Vagina (tissue), 2 donors: ENCODE measurements around the gene TNIP3. TPM values are rescaled to one million over a fixed set of nuclear protein-coding genes. Genes with fewer than 3 reads are reported as not detected.

Experiments used
- DNase-seq, 2 donors: peaks; one replicate each; pipeline ENCODE4 v3.0.0-alpha.2; 2017; ENCODE audit errors: extremely low spot score in 2 of 2
- H3K27ac ChIP-seq: fragments of 200-600 bp; sonication (generic); one replicate; pipeline ENCODE4 v1.5.1; 2019
- H3K27me3 ChIP-seq: fragments of 200-600 bp; sonication (generic); one replicate; pipeline ENCODE4 v1.5.1; 2019
- H3K36me3 ChIP-seq, 2 donors: fragments of 200-600 bp; sonication (generic); one replicate each; pipeline ENCODE4 v1.5.1; 2017 to 2019
- H3K4me1 ChIP-seq: fragments of 200-600 bp; sonication (generic); one replicate; pipeline ENCODE4 v1.5.1; 2019
- H3K4me3 ChIP-seq, 2 donors: fragments of 200-600 bp; sonication (generic); 1 replicate in 1 of 2; 2 replicates in 1 of 2; pipeline ENCODE4 v1.5.1; 2016 to 2019
- H3K9me3 ChIP-seq: fragments of 200-600 bp; sonication (generic); one replicate; pipeline ENCODE4 v1.5.1; 2019
- CTCF ChIP-seq, 3 experiments: fragments of 450-650 bp in 2 of 3; fragments of 200-600 bp in 1 of 3; sonication (generic) in 1 of 3; IDR thresholded peaks; one replicate each; pipeline ENCODE4 v1.5.1; 2017 to 2019; ENCODE audit warnings: antibody characterized with exemption in 3 of 3, mild to moderate bottlenecking in 2 of 3, moderate library complexity in 2 of 3
- POLR2A ChIP-seq, 2 donors: fragments of 450-650 bp; IDR thresholded peaks; one replicate each; pipeline ENCODE4 v1.6.1; 2017; ENCODE audit warnings: antibody characterized with exemption in 2 of 2, mild to moderate bottlenecking in 2 of 2, moderate library complexity in 2 of 2
- POLR2AphosphoS5 ChIP-seq, 2 donors: sonication (generic); formaldehyde crosslinking; IDR thresholded peaks; one replicate each; pipeline ENCODE4 v1.9.0; 2017; ENCODE audit warnings: antibody characterized with exemption in 2 of 2, mild to moderate bottlenecking in 2 of 2, low read depth in 1 of 2; ENCODE audit not compliant: insufficient read depth in 1 of 2
- intact Hi-C: fragments of 100-400 bp; cut with DNase I; formaldehyde crosslinking; loops from one replicate; pipeline ENCODE4 v1.15.1; 2023
- total RNA-seq: library from RNA; depleted of rRNA; stranded (reverse); fragments of >200 nt; gene quantifications from one replicate; pipeline ENCODE4 v1.2.3, GENCODE V29; 2016

TNIP3 gene
- total RNA-seq, 1 donor from 2014 or later, result not detected

GRCh38 chr4:121151942-121152341 lies 12.2 kb downstream of the TNIP3 start:
- no peak for DNase-seq
- Histone ChIP-seq H3K36me3 (no peaks in the 10 kb centered on the region), H3K4me1 (peaks cover 4% of the 10 kb centered on the region), H3K9me3 (no peaks in the 10 kb centered on the region), H3K4me3 (no peak overlapping the region), H3K27ac (no peak overlapping the region), H3K27me3 (no peaks in the 10 kb centered on the region)
- intact Hi-C loops, result no loop called here
- TF ChIP-seq CTCF (IDR thresholded peaks at IDR 0.05) (no peak), POLR2AphosphoS5 (IDR thresholded peaks at IDR 0.05; ENCODE audit: insufficient read depth in 1 of 2, low read depth in 1 of 2) (no peak), POLR2A (IDR thresholded peaks at IDR 0.05) (no peak)

- intact Hi-C loops, result no loop called here
- H3K27me3 ChIP-seq, result no peaks in the 10 kb centered on the region
- no peak for DNase-seq
- H3K4me3 ChIP-seq, result no peak overlapping the region
- no peaks in the 10 kb centered on the region for H3K4me1 ChIP-seq
- no peaks in the 10 kb centered on the region for H3K9me3 ChIP-seq
- TF ChIP-seq POLR2A (IDR thresholded peaks at IDR 0.05), result no peak
- no peak for TF ChIP-seq CTCF (IDR thresholded peaks at IDR 0.05)
- no peak for TF ChIP-seq POLR2AphosphoS5 (IDR thresholded peaks at IDR 0.05; ENCODE audit: insufficient read depth in 1 of 2, low read depth in 1 of 2)
- no peak overlapping the region for H3K27ac ChIP-seq
- no peaks in the 10 kb centered on the region for H3K36me3 ChIP-seq
Observed at GRCh38 chr4:121150486-121150885, 13.6 kb downstream of the TNIP3 start.

- intact Hi-C loops, result no loop called here
Observed at GRCh38 chr4:121150003-121150402, 14.1 kb downstream of the TNIP3 start.

GRCh38 chr4:121148621-121149020 lies 15.5 kb downstream of the TNIP3 start:
- H3K4me1 ChIP-seq, result no peaks in the 10 kb centered on the region
- TF ChIP-seq POLR2A (IDR thresholded peaks at IDR 0.05), result no peak
- H3K4me3 ChIP-seq, result no peak overlapping the region
- H3K27me3 ChIP-seq, result no peaks in the 10 kb centered on the region
- DNase-seq, result no peak
- H3K36me3 ChIP-seq, result no peaks in the 10 kb centered on the region
- H3K9me3 ChIP-seq, result no peaks in the 10 kb centered on the region
- no peak overlapping the region for H3K27ac ChIP-seq
- intact Hi-C loops, result no loop called here

More at GRCh38 chr4:121150003-121150402, 14.1 kb downstream of the TNIP3 start:
- no peaks in the 10 kb centered on the region for H3K4me1 ChIP-seq
- no peak for DNase-seq
- no peaks in the 10 kb centered on the region for H3K9me3 ChIP-seq
- H3K36me3 ChIP-seq, result no peaks in the 10 kb centered on the region
- TF ChIP-seq CTCF (IDR thresholded peaks at IDR 0.05) (no peak), POLR2A (IDR thresholded peaks at IDR 0.05) (no peak), POLR2AphosphoS5 (IDR thresholded peaks at IDR 0.05; ENCODE audit: insufficient read depth in 1 of 2, low read depth in 1 of 2) (no peak)
- H3K4me3 ChIP-seq, result no peak overlapping the region
- no peaks in the 10 kb centered on the region for H3K27me3 ChIP-seq
- H3K27ac ChIP-seq, result no peak overlapping the region

- intact Hi-C loops, result no loop called here
- H3K27ac ChIP-seq, result no peak overlapping the region
- DNase-seq, result no peak
- H3K4me3 ChIP-seq, result no peak overlapping the region
- no peaks in the 10 kb centered on the region for H3K9me3 ChIP-seq
- no peak for TF ChIP-seq POLR2AphosphoS5 (IDR thresholded peaks at IDR 0.05; ENCODE audit: insufficient read depth in 1 of 2, low read depth in 1 of 2)
- TF ChIP-seq CTCF (IDR thresholded peaks at IDR 0.05), result no peak
- TF ChIP-seq POLR2A (IDR thresholded peaks at IDR 0.05), result no peak
- no peaks in the 10 kb centered on the region for H3K36me3 ChIP-seq
- no peaks in the 10 kb centered on the region for H3K4me1 ChIP-seq
- H3K27me3 ChIP-seq, result no peaks in the 10 kb centered on the region
Observed at GRCh38 chr4:121148000-121148399, 16.1 kb downstream of the TNIP3 start.

GRCh38 chr4:121146530-121146929 lies 17.6 kb downstream of the TNIP3 start:
- Histone ChIP-seq H3K4me1 (no peaks in the 10 kb centered on the region), H3K27ac (no peak overlapping the region), H3K36me3 (no peaks in the 10 kb centered on the region), H3K9me3 (no peaks in the 10 kb centered on the region), H3K27me3 (no peaks in the 10 kb centered on the region), H3K4me3 (no peak overlapping the region)
- intact Hi-C loops, result no loop called here
- TF ChIP-seq POLR2AphosphoS5 (IDR thresholded peaks at IDR 0.05; ENCODE audit: insufficient read depth in 1 of 2, low read depth in 1 of 2), result no peak
- TF ChIP-seq POLR2A (IDR thresholded peaks at IDR 0.05), result no peak
- no peak for TF ChIP-seq CTCF (IDR thresholded peaks at IDR 0.05)
- DNase-seq, result no peak
